AG04449 (cell line): Measurements from ENCODE around the gene DEPP1.
"Not testable (repeated sequence)": the region's sequence is repeated elsewhere in the genome, so short reads cannot be mapped to it uniquely, and the experiment has no call there.

Experiments
- CTCF ChIA-PET: fragments of 350-600 bp; formaldehyde crosslinking; extraction: SDS; loops from one replicate; lab custom pipeline; 2021; ENCODE audit warnings: antibody characterized with exemption; lab: Yijun Ruan, JAX
- POLR2A ChIA-PET: fragments of 400-600, 350-600 bp; formaldehyde crosslinking; extraction: SDS; loops from one replicate; lab custom pipeline; 2020; ENCODE audit warnings: antibody characterized with exemption, inconsistent platforms; lab: Yijun Ruan, JAX
- DNase-seq: peaks from one replicate; pipeline ENCODE4 v3.0.0-alpha.2; 2010; ENCODE audit warnings: low read depth, low spot score
- H3K4me3 ChIP-seq: 2 replicates; pipeline ENCODE4 v1.5.1; 2011; ENCODE audit warnings: low read depth, mild to moderate bottlenecking, control low read depth, low read length
- TF ChIP-seq, protein P1 (sequence below): IDR thresholded peaks from one replicate; pipeline ENCODE4 v1.5.1; 2011; ENCODE audit warnings: mild to moderate bottlenecking, moderate library complexity, low read length, control low read depth, inconsistent platforms; ENCODE audit not compliant: insufficient read depth; ENCODE audit errors: missing control alignments

DEPP1 gene

GRCh38 chr10:44978570-44979280, at the start of gene DEPP1:
TSS of gene DEPP1 (minus strand) at chr10:44978809. CDS start at chr10:44978030, 779 bp downstream.
- TF ChIP-seq, protein P1, sequence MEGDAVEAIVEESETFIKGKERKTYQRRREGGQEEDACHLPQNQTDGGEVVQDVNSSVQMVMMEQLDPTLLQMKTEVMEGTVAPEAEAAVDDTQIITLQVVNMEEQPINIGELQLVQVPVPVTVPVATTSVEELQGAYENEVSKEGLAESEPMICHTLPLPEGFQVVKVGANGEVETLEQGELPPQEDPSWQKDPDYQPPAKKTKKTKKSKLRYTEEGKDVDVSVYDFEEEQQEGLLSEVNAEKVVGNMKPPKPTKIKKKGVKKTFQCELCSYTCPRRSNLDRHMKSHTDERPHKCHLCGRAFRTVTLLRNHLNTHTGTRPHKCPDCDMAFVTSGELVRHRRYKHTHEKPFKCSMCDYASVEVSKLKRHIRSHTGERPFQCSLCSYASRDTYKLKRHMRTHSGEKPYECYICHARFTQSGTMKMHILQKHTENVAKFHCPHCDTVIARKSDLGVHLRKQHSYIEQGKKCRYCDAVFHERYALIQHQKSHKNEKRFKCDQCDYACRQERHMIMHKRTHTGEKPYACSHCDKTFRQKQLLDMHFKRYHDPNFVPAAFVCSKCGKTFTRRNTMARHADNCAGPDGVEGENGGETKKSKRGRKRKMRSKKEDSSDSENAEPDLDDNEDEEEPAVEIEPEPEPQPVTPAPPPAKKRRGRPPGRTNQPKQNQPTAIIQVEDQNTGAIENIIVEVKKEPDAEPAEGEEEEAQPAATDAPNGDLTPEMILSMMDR: peak; percentile 34
- ChIA-PET POLR2A (interaction anchor here (0.6 to 1.9 kb wide), 17 partner anchors 10 to 652 kb away, joined by 3 to 15 read pairs (median 6); partner anchors contain the start of gene RASSF4), CTCF (interaction anchor here (0.8 to 4.4 kb wide), 8 partner anchors 9 to 116 kb away, joined by 3 to 51 read pairs (median 4); partner anchors contain the start of gene ZNF22)
- peak within 1 kb of the TSS; percentile 82 for H3K4me3 ChIP-seq
- DNase-seq: peak; percentile 72

DNA sequence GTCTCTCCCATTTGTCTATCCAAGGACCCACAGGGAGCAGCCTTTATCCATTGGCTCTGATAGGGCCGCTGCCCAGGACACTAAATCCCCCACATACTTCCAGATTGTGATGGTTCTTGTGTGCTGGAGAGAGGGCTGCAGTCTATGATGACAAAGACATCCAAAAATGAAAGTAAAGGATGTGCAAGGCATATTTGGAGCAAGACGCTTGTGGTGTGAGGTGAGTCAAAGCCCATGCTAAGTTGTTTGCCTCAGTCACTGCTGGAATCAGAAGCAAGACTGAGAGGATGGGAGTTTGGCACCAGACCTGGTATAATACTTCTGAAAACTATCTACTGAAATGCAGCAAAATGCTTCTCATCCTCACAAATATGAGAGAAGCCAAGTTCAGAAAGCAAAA, 44.8 kb upstream of the DEPP1 start:
- ChIA-PET POLR2A (no interaction called here), CTCF (no interaction called here)
- no peak for DNase-seq
- no peak overlapping the region for H3K4me3 ChIP-seq
- TF ChIP-seq, protein P1: no peak

DNA sequence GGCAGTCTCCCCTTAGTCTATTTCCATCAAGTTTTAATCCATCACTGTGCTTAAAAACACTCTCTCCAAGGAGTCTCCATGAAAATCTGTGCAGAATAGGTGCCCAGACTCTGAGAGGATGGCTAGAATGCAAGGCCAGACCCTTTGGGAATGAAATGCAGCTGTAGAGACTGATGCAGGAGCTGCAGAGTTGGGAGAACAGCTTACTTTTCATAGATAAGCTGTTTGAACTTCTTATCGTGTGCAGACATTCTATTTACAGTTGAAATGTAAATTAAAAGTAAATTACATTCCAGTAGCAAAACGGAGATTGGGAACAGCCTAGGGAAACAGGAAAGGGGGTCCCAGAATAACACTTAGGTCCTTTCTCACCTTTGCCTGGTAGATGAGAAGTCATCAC, 37.0 kb upstream of the DEPP1 start:
- H3K4me3 ChIP-seq: no peak overlapping the region
- TF ChIP-seq, protein P1: no peak
- CTCF ChIA-PET: no interaction called here
- POLR2A ChIA-PET: no interaction called here
- DNase-seq: no peak

- H3K4me3 ChIP-seq, DNase-seq, POLR2A ChIA-PET, CTCF ChIA-PET: not testable (repeated sequence)
Measured at GRCh38 chr10:45014557-45014956, 35.9 kb upstream of the DEPP1 start.

DNA sequence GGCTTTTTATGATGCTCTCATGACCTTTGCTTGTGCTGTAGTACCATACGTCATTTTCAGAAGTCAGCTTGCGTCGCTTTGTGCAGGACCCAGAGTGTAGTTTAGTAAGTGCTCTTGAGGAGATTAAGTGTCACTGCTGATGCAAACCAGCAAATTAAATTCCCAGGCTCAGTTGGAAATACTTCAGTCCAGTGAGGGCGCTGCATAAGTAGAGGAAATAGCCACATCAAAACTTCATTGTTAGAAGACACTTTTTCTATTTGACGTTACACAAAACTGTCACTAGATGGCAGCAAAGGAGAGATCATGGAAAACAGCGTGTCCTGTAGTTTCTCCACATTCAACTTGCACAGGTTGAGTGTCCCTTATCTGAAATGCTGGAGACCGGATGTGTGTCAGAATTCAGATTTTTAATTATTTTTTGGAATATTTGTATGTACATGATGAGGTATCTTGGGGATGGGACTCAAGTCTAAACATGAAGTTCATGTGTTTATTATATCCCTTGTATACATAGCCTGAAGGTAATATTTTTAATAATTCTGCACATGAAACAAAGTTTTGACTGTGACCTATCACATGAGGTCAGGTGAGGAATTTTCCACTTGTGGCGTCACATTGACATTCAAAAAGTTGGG, 30.0 kb upstream of the DEPP1 start:
- TF ChIP-seq, protein P1: peak; percentile 59
- ChIA-PET CTCF (interaction anchor here (0.7 to 9.5 kb wide), 6 partner anchors 10 to 81 kb away, joined by 3 to 95 read pairs (median 4); no protein-coding TSS in a partner anchor), POLR2A (no interaction called here)
- no peak overlapping the region for H3K4me3 ChIP-seq
- DNase-seq: peak; percentile 64

- ChIA-PET CTCF (interaction anchor here (1.1 to 9.5 kb wide), 2 partner anchors 73 to 244 kb away, joined by 3 to 95 read pairs; no protein-coding TSS in a partner anchor), POLR2A (no interaction called here)
- no peak for DNase-seq
- TF ChIP-seq, protein P1: no peak
- no peak overlapping the region for H3K4me3 ChIP-seq
Measured at GRCh38 chr10:45006276-45007030, 27.8 kb upstream of the DEPP1 start.
